OCI-LY1 (cell line): ENCODE results near the gene MCTP1.

Source experiments
- H2AFZ ChIP-seq: fragments of 200-600 bp; sonication (generic), shearing (Covaris generic); 2 replicates; pipeline ENCODE4 v1.6.0; 2014; ENCODE audit warnings: antibody characterized with exemption, mild to moderate bottlenecking, low read length
- H3F3A ChIP-seq: fragments of 200-600 bp; sonication (generic), shearing (Covaris generic); 2 replicates; pipeline ENCODE4 v1.6.0; 2014; ENCODE audit warnings: mild to moderate bottlenecking, antibody characterized with exemption, low read length, moderate library complexity; ENCODE audit not compliant: insufficient read depth
- H3K27ac ChIP-seq: fragments of 200-600 bp; sonication (generic); 2 replicates; pipeline ENCODE4 v1.5.1; 2014; ENCODE audit warnings: low read length, mixed run types, mild to moderate bottlenecking, low read depth; ENCODE audit not compliant: poor library complexity, severe bottlenecking
- H3K27me3 ChIP-seq: fragments of 200-600 bp; sonication (generic); 2 replicates; pipeline ENCODE4 v1.6.0; 2014; ENCODE audit warnings: antibody characterized with exemption, mild to moderate bottlenecking, low read length, moderate library complexity; ENCODE audit not compliant: insufficient read depth
- H3K36me3 ChIP-seq: fragments of 200-600 bp; sonication (generic); 2 replicates; pipeline ENCODE4 v1.6.1; 2014; ENCODE audit warnings: mild to moderate bottlenecking, antibody characterized with exemption, low read length, moderate library complexity, mixed read lengths; ENCODE audit not compliant: insufficient read depth
- H3K4me1 ChIP-seq: fragments of 200-600 bp; sonication (generic); 2 replicates; pipeline ENCODE4 v1.5.1; 2014; ENCODE audit warnings: mild to moderate bottlenecking, low read length, moderate library complexity; ENCODE audit not compliant: insufficient read depth, severe bottlenecking
- H3K4me2 ChIP-seq: fragments of 200-600 bp; sonication (generic), shearing (Covaris generic); 2 replicates; pipeline ENCODE4 v1.6.1; 2014; ENCODE audit warnings: low read length
- H3K4me3 ChIP-seq: fragments of 200-600 bp; sonication (generic); 2 replicates; pipeline ENCODE4 v1.5.1; 2014; ENCODE audit warnings: low read length, low read depth, mild to moderate bottlenecking, mixed read lengths; ENCODE audit not compliant: poor library complexity, severe bottlenecking
- H3K79me2 ChIP-seq: fragments of 200-600 bp; shearing (Covaris generic); 2 replicates; pipeline ENCODE4 v1.6.1; 2016; ENCODE audit warnings: mixed run types, low read length, mixed read lengths; ENCODE audit not compliant: insufficient read depth
- H3K9ac ChIP-seq: fragments of 200-600 bp; sonication (generic), shearing (Covaris generic); 2 replicates; pipeline ENCODE4 v1.6.1; 2014; ENCODE audit warnings: mild to moderate bottlenecking, low read length, mixed read lengths
- H3K9me2 ChIP-seq: fragments of 200-600 bp; sonication (generic), shearing (Covaris generic); 2 replicates; pipeline ENCODE4 v1.6.1; 2014; ENCODE audit warnings: low read depth, mild to moderate bottlenecking, low read length, mixed read lengths
- H3K9me3 ChIP-seq: fragments of 200-600 bp; shearing (Covaris generic); 2 replicates; pipeline ENCODE4 v1.6.1; 2014; ENCODE audit warnings: low read length, mixed read lengths
- H4K20me1 ChIP-seq: fragments of 200-600 bp; sonication (generic), shearing (Covaris generic); 2 replicates; pipeline ENCODE4 v1.6.0; 2016; ENCODE audit warnings: mild to moderate bottlenecking, low read length; ENCODE audit not compliant: insufficient read depth
- EZH2 ChIP-seq: fragments of 200-600 bp; sonication (generic), shearing (Covaris generic); IDR thresholded peaks from 2 replicates; pipeline ENCODE4 v1.8.0; 2017; ENCODE audit warnings: borderline replicate concordance, mixed run types, mild to moderate bottlenecking, antibody characterized with exemption, low read length, moderate library complexity, mixed read lengths
- TF ChIP-seq, protein P1 (sequence below): fragments of 200-600 bp; sonication (generic), shearing (Covaris generic); IDR thresholded peaks from 2 replicates; pipeline ENCODE4 v1.5.1; 2017; ENCODE audit warnings: mild to moderate bottlenecking, antibody characterized with exemption, low read length, moderate library complexity, mixed read lengths

MCTP1 gene

DNA sequence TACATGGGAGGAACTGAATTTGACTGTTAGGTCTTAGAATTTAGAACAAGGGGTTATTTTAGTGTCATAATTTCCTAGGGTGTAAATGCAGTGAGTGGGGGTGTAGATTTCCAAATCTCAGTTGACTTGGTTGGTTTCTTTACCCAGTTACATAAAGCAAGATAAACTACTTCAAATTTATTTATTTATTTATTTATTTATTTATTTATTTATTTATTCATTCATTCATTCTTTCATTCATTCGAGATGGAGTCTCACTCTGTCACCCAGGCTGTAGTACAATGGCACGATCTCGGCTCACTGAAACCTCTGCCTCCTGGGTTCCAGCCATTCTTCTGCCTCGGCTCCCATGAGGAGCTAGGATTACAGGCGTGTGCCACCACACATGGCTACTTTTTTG, 466.0 kb downstream of the MCTP1 start:
- H3K9me3 ChIP-seq: no peaks in the 10 kb centered on the region
- H3K9ac ChIP-seq: no peak overlapping the region
- H3K36me3 ChIP-seq: no peaks in the 10 kb centered on the region
- no peaks in the 10 kb centered on the region for H3K79me2 ChIP-seq
- H3F3A ChIP-seq: no peaks in the 10 kb centered on the region
- no peak overlapping the region for H3K4me3 ChIP-seq
- no peak overlapping the region for H3K4me2 ChIP-seq
- H3K27me3 ChIP-seq: no peaks in the 10 kb centered on the region
- no peak overlapping the region for H3K27ac ChIP-seq
- TF ChIP-seq, protein P1, sequence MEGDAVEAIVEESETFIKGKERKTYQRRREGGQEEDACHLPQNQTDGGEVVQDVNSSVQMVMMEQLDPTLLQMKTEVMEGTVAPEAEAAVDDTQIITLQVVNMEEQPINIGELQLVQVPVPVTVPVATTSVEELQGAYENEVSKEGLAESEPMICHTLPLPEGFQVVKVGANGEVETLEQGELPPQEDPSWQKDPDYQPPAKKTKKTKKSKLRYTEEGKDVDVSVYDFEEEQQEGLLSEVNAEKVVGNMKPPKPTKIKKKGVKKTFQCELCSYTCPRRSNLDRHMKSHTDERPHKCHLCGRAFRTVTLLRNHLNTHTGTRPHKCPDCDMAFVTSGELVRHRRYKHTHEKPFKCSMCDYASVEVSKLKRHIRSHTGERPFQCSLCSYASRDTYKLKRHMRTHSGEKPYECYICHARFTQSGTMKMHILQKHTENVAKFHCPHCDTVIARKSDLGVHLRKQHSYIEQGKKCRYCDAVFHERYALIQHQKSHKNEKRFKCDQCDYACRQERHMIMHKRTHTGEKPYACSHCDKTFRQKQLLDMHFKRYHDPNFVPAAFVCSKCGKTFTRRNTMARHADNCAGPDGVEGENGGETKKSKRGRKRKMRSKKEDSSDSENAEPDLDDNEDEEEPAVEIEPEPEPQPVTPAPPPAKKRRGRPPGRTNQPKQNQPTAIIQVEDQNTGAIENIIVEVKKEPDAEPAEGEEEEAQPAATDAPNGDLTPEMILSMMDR: no peak
- no peak for TF ChIP-seq EZH2
- no peak overlapping the region for H2AFZ ChIP-seq
- no peaks in the 10 kb centered on the region for H3K9me2 ChIP-seq
- H4K20me1 ChIP-seq: no peaks in the 10 kb centered on the region
- H3K4me1 ChIP-seq: peaks cover 20% of the 10 kb centered on the region

DNA sequence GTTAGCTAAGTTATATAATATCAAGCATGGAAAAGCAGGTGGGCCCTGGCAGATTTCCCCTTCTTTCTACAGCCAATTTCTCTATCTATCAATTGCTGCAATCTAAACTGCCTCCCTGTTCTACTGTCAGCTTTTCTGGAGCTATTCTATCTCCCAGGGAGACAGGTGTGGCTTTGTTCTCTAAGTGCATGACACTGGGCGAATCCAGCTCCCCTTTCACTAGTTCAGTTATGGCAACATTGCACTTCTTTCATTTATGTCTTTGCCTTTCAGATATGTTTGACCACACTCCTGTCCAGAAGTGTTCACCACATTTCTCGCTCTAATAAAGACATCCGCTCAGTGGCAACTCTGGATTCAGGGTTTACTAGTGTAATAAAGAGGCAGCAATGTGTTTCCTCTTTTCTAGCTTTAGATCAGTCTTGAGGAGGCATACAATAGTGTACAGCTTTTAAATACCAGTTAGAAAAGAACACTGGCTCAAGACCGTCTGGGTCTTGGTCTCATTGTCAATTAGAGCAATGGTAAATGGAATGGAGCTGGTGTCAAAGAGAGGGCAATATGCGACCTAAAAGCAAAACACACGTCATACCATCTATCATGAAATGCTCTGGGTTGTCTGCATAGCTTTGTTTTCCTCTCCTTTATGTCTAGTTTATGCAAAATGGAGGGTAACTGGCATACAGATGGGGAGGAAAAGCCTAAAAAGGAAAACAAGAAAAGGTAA, 469.4 kb downstream of the MCTP1 start:
- no peaks in the 10 kb centered on the region for H3K36me3 ChIP-seq
- H3K4me1 ChIP-seq: peaks cover 20% of the 10 kb centered on the region
- no peaks in the 10 kb centered on the region for H3F3A ChIP-seq
- peak overlapping the region; percentile 45 for H3K27ac ChIP-seq
- no peaks in the 10 kb centered on the region for H3K27me3 ChIP-seq
- H3K79me2 ChIP-seq: no peaks in the 10 kb centered on the region
- TF ChIP-seq EZH2: no peak
- TF ChIP-seq, protein P1: no peak
- H3K9ac ChIP-seq: no peak overlapping the region; the same call in 1 of the 2 replicates
- H3K4me2 ChIP-seq: peak overlapping the region; percentile 4; the same call in 1 of the 2 replicates
- no peak overlapping the region for H3K4me3 ChIP-seq
- no peaks in the 10 kb centered on the region for H4K20me1 ChIP-seq
- H3K9me3 ChIP-seq: no peaks in the 10 kb centered on the region
- H3K9me2 ChIP-seq: no peaks in the 10 kb centered on the region
- peak overlapping the region; percentile 56 for H2AFZ ChIP-seq

DNA sequence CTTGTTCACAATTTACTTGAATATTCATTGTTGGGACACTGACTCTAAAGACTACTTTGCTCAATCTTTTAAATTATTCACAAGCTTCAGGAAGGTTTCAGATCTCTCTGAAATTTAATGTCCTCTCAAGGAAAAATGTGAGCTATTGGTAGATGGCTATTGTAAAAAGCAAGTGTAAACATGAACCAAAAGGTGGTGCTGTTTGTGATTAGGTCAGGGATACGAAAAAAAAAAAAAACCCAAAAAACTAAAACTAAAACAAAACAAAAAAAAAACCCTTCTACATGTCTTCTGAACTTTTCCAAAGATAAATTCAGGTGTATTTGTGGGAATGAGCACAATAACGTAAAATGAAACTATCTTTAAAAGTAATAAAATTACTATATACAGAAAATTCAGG, 472.7 kb downstream of the MCTP1 start:
- Histone ChIP-seq H3K4me3 (no peak overlapping the region), H3K4me1 (peaks cover 28% of the 10 kb centered on the region), H3K27me3 (no peaks in the 10 kb centered on the region), H4K20me1 (no peaks in the 10 kb centered on the region), H3K4me2 (no peak overlapping the region), H2AFZ (no peak overlapping the region), H3K79me2 (no peaks in the 10 kb centered on the region), H3K27ac (no peak overlapping the region), H3K9ac (no peak overlapping the region), H3K9me3 (no peaks in the 10 kb centered on the region), H3K36me3 (no peaks in the 10 kb centered on the region), H3K9me2 (no peaks in the 10 kb centered on the region), H3F3A (no peaks in the 10 kb centered on the region)
- TF ChIP-seq, protein P1: peak; percentile 10; the same call in 1 of the 2 replicates
- no peak for TF ChIP-seq EZH2
